ENCODE data around the gene CEMIP.

The CEMIP gene

GRCh38 chr15:80891006-80891405 is 111.8 kb downstream of the CEMIP start:
- no peak for DNase-seq (ENCODE audit: low read depth)

- no peak for DNase-seq (ENCODE audit: low read depth)
Observed at GRCh38 chr15:80892414-80892813, 113.2 kb downstream of the CEMIP start.

GRCh38 chr15:80893777-80894176 is 114.6 kb downstream of the CEMIP start:
- DNase-seq (ENCODE audit: low read depth), result no peak

- no peak for DNase-seq (ENCODE audit: low read depth)
Observed at GRCh38 chr15:80895091-80895490, 115.9 kb downstream of the CEMIP start.

GRCh38 chr15:80895965-80896364 is 116.8 kb downstream of the CEMIP start:
- DNase-seq (ENCODE audit: low read depth), result no peak

- no peak for DNase-seq (ENCODE audit: low read depth)
Observed at GRCh38 chr15:80898040-80898439, 118.9 kb downstream of the CEMIP start.

GRCh38 chr15:80902298-80902801 is 123.2 kb downstream of the CEMIP start:
- no peak for DNase-seq (ENCODE audit: low read depth)

- no peak for DNase-seq (ENCODE audit: low read depth)
Observed at GRCh38 chr15:80904998-80905397, 125.8 kb downstream of the CEMIP start.

GRCh38 chr15:80906159-80906766 is 127.1 kb downstream of the CEMIP start:
- no peak for DNase-seq (ENCODE audit: low read depth)

GRCh38 chr15:80911821-80912220 is 132.7 kb downstream of the CEMIP start:
- no peak for DNase-seq (ENCODE audit: low read depth)

- no peak for DNase-seq (ENCODE audit: low read depth)
Observed at GRCh38 chr15:80912673-80913072, 133.5 kb downstream of the CEMIP start.

- DNase-seq (ENCODE audit: low read depth), result no peak
Observed at GRCh38 chr15:80913541-80913940, 134.4 kb downstream of the CEMIP start.

GRCh38 chr15:80915472-80915871 is 136.3 kb downstream of the CEMIP start:
- DNase-seq (ENCODE audit: low read depth), result no peak

- no peak for DNase-seq (ENCODE audit: low read depth)
Observed at GRCh38 chr15:80916056-80916455, 136.9 kb downstream of the CEMIP start.

GRCh38 chr15:80918196-80918783 is 139.1 kb downstream of the CEMIP start:
- no peak for DNase-seq (ENCODE audit: low read depth)

- DNase-seq (ENCODE audit: low read depth), result peak; percentile 15
Observed at GRCh38 chr15:80920271-80920699, 141.1 kb downstream of the CEMIP start.

- no peak for DNase-seq (ENCODE audit: low read depth)
Observed at GRCh38 chr15:80921736-80922410, 142.7 kb downstream of the CEMIP start.

GRCh38 chr15:80923668-80924067 is 144.5 kb downstream of the CEMIP start:
- no peak for DNase-seq (ENCODE audit: low read depth)

- no peak for DNase-seq (ENCODE audit: low read depth)
Observed at GRCh38 chr15:80924278-80924677, 145.1 kb downstream of the CEMIP start.

GRCh38 chr15:80925597-80926059 is 146.5 kb downstream of the CEMIP start:
- no peak for DNase-seq (ENCODE audit: low read depth)

GRCh38 chr15:80926126-80926525 is 147.0 kb downstream of the CEMIP start:
- DNase-seq (ENCODE audit: low read depth), result no peak

- no peak for DNase-seq (ENCODE audit: low read depth)
Observed at GRCh38 chr15:80929225-80929624, 150.1 kb downstream of the CEMIP start.

GRCh38 chr15:80929689-80930088 is 150.5 kb downstream of the CEMIP start:
- no peak for DNase-seq (ENCODE audit: low read depth)

All from activated T-cell treated with anti-CD3 and anti-CD28 coated beads for 48 hours (primary cell).